Panc1 (cell line): Measurements from ENCODE around the gene SUCO. TPM values are rescaled to one million over a fixed set of nuclear protein-coding genes. Genes with fewer than 3 reads are reported as not detected.
"Not testable (repeated sequence)": the region's sequence is repeated elsewhere in the genome, so short reads cannot be mapped to it uniquely, and the experiment has no call there.

Source experiments
- ATAC-seq: fragments of 200-7000 bp; cut with Tn5 transposase; 2 replicates; pipeline ENCODE4 v1.9.1; 2020; ENCODE audit warnings: mild to moderate bottlenecking, moderate library complexity
- BruUV-seq: library from RNA; stranded (reverse); fragments of 400-500 nt; replicated peaks from 2 replicates; lab custom pipeline; 2021; lab: Mats Ljungman, UMichigan
- CTCF ChIA-PET: fragments of 300-600 bp; sonication (Branson Sonifier 250); formaldehyde crosslinking; loops from one replicate; lab custom pipeline; 2022; ENCODE audit warnings: antibody characterized with exemption; lab: Charles Lee
- POLR2A ChIA-PET: fragments of 300-600 bp; sonication (Branson Sonifier 250); formaldehyde crosslinking; loops from one replicate; lab custom pipeline; 2022; ENCODE audit warnings: antibody characterized with exemption; lab: Charles Lee
- DNase-seq: peaks from one replicate; pipeline ENCODE4 v3.0.0-alpha.2; 2010; ENCODE audit warnings: low read depth, low spot score
- H3K27ac ChIP-seq: 2 replicates; pipeline ENCODE4 v1.5.1; 2011; ENCODE audit warnings: mild to moderate bottlenecking, low read length, inconsistent platforms
- H3K27me3 ChIP-seq: fragments of 200-500 bp; sonication (Bioruptor generic); 2 replicates; pipeline ENCODE4 v1.6.0; 2014; ENCODE audit warnings: low read length, inconsistent platforms; ENCODE audit not compliant: control insufficient read depth, insufficient read depth
- H3K36me3 ChIP-seq: fragments of 200-500 bp; sonication (Bioruptor generic); 2 replicates; pipeline ENCODE4 v1.5.1; 2014; ENCODE audit warnings: inconsistent platforms, mild to moderate bottlenecking, low read length, moderate library complexity; ENCODE audit not compliant: control insufficient read depth, insufficient read depth
- H3K4me1 ChIP-seq: 2 replicates; pipeline ENCODE4 v1.5.1; 2011; ENCODE audit warnings: inconsistent platforms, mild to moderate bottlenecking, low read length, moderate library complexity; ENCODE audit not compliant: control insufficient read depth, insufficient read depth
- H3K4me3 ChIP-seq, 2 experiments: 2 replicates each; pipeline ENCODE4 v1.5.1; 2011 to 2012; ENCODE audit warnings: low read depth in 2 of 2, low read length in 2 of 2, mild to moderate bottlenecking in 2 of 2, inconsistent platforms in 1 of 2, moderate library complexity in 1 of 2
- H3K9me3 ChIP-seq: fragments of 200-500 bp; sonication (Bioruptor generic); 2 replicates; pipeline ENCODE4 v1.5.1; 2014; ENCODE audit warnings: low read depth, mild to moderate bottlenecking, inconsistent platforms, low read length, moderate library complexity; ENCODE audit not compliant: control insufficient read depth, insufficient read depth
- CTCF ChIP-seq: fragments of 450-650 bp; IDR thresholded peaks from 2 replicates; pipeline ENCODE4 v1.5.1; 2017; ENCODE audit warnings: mild to moderate bottlenecking
- POLR2AphosphoS5 ChIP-seq: IDR thresholded peaks from 2 replicates; pipeline ENCODE4 v1.6.1; 2012; ENCODE audit warnings: mild to moderate bottlenecking, low read depth, low read length, moderate library complexity
- SIN3A ChIP-seq: IDR thresholded peaks from 2 replicates; pipeline ENCODE4 v1.6.1; 2012; ENCODE audit warnings: low read depth, mild to moderate bottlenecking, low read length, moderate library complexity, borderline replicate concordance; ENCODE audit not compliant: insufficient read depth
- TCF7L2 ChIP-seq: IDR thresholded peaks from 2 replicates; pipeline ENCODE4 v1.6.1; 2011; ENCODE audit warnings: mild to moderate bottlenecking, low read depth, low read length, inconsistent platforms
- in situ Hi-C: cut with HindIII; loops from 2 replicates; pipeline ENCODE4 v1.10.0; 2016; ENCODE audit warnings: low sequenced_read_pairs, low pct_unique_long_range_greater_than_20kb
- intact Hi-C: fragments of 100-400 bp; cut with micrococcal nuclease; formaldehyde crosslinking; loops from one replicate; pipeline ENCODE4 v1.10.0; 2022; ENCODE audit not compliant: unreplicated experiment
- total RNA-seq: library from RNA; stranded (reverse); gene quantifications from one replicate; pipeline ENCODE4 v1.2.1, GENCODE V29; 2021; ENCODE audit not compliant: unreplicated experiment
- TF ChIP-seq, protein P1 (sequence below), 2 experiments: IDR thresholded peaks; 2 replicates each; pipeline ENCODE4 v1.6.1; 2011 to 2012; ENCODE audit warnings: low read depth in 2 of 2, control low read depth in 1 of 2, low read length in 1 of 2, mild to moderate bottlenecking in 1 of 2, moderate library complexity in 1 of 2; ENCODE audit not compliant: insufficient read depth in 1 of 2

SUCO gene
- total RNA-seq, 1 experiment from 2014 or later, result 31.3 TPM

DNA sequence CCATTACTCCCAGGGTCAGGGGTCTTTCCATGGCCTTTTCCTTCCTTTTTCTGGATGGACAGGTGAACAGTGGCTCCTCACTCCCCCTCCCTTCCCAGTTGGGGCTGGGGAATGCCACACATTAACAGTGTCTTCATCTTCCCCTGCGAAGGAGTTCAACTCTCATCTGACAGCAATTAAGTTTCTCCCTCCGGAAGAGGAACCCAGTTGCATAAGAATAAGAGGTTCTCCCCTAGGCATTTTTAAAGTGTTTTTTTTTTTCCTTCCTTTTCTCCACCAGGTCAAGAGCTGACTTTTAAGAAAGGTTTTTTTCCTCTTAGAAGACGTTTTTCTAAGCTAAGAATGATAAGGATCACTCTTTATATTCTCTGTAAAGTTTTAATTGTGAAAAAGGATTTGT lies 83.7 kb downstream of the SUCO start:
- ChIA-PET CTCF (no interaction called here), POLR2A (no interaction called here)
- TF ChIP-seq SIN3A (no peak), POLR2AphosphoS5 (no peak), TCF7L2 (no peak), CTCF (no peak)
- TF ChIP-seq, protein P1, sequence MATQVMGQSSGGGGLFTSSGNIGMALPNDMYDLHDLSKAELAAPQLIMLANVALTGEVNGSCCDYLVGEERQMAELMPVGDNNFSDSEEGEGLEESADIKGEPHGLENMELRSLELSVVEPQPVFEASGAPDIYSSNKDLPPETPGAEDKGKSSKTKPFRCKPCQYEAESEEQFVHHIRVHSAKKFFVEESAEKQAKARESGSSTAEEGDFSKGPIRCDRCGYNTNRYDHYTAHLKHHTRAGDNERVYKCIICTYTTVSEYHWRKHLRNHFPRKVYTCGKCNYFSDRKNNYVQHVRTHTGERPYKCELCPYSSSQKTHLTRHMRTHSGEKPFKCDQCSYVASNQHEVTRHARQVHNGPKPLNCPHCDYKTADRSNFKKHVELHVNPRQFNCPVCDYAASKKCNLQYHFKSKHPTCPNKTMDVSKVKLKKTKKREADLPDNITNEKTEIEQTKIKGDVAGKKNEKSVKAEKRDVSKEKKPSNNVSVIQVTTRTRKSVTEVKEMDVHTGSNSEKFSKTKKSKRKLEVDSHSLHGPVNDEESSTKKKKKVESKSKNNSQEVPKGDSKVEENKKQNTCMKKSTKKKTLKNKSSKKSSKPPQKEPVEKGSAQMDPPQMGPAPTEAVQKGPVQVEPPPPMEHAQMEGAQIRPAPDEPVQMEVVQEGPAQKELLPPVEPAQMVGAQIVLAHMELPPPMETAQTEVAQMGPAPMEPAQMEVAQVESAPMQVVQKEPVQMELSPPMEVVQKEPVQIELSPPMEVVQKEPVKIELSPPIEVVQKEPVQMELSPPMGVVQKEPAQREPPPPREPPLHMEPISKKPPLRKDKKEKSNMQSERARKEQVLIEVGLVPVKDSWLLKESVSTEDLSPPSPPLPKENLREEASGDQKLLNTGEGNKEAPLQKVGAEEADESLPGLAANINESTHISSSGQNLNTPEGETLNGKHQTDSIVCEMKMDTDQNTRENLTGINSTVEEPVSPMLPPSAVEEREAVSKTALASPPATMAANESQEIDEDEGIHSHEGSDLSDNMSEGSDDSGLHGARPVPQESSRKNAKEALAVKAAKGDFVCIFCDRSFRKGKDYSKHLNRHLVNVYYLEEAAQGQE (IDR thresholded peaks at IDR 0.05; ENCODE audit: insufficient read depth in 1 of 2, low read depth in 2 of 2, low read length in 1 of 2), result no peak
- no TSS peak for BruUV-seq
- no peak overlapping the region for H3K4me3 ChIP-seq
- H3K9me3 ChIP-seq, result peaks cover 14% of the 10 kb centered on the region; the same call in 1 of the 2 replicates
- no peaks in the 10 kb centered on the region for H3K4me1 ChIP-seq
- DNase-seq (no peak), ATAC-seq (no peak)
- H3K27me3 ChIP-seq, result no peaks in the 10 kb centered on the region
- H3K27ac ChIP-seq, result no peak overlapping the region
- intact Hi-C loops (no loop called here), in situ Hi-C loops (no loop called here)
- peaks cover under 1% of the 10 kb centered on the region; the same call in 1 of the 2 replicates for H3K36me3 ChIP-seq

DNA sequence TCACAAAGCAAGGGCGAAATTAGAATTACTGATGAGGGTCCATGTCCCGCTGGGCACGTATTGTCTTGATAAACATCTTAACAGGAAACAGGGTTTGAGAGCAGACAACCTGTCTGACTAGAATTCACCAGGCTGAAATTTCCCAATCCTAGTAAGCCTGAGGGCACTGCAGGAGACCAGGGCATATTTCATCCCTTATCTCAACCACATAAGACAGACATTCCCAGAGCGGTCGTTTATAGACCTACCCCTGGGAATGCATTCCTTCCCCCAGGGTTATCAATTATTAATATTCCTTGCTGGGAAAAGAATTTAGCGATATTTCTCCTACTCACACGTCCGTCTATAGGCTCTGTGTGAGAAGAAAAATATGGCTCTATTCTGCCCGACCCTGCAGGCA lies 87.7 kb downstream of the SUCO start:
- in situ Hi-C loops, BruUV-seq: not testable (repeated sequence)

DNA sequence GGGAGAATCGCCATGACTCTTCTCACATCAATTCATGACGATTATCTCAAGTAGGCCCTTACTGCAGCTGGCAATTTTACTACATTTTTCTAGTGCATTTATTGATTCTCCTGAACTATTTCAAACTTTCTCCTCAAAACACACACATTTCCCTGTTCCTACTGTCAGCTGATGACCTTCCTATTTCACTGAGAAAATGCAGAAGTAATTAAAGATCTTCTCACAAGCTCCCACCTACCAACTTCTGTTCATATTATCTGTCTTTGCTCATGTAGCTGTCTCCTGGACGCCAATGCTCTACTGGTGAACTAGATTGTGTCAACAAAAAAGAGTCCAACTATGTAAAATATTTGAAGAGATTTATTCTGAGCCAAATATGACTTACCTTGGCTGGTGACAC lies 89.6 kb downstream of the SUCO start:
- H3K36me3 ChIP-seq, result no peaks in the 10 kb centered on the region
- H3K27me3 ChIP-seq, result no peaks in the 10 kb centered on the region
- ATAC-seq (no peak), DNase-seq (no peak)
- 0 out of 2 replicates have a peak, but pooled peaks cover 8% of the 10 kb centered on the region for H3K9me3 ChIP-seq
- no peaks in the 10 kb centered on the region for H3K4me1 ChIP-seq
- no TSS peak for BruUV-seq
- TF ChIP-seq SIN3A (no peak), POLR2AphosphoS5 (no peak), TCF7L2 (no peak), CTCF (no peak)
- TF ChIP-seq, protein P1 (IDR thresholded peaks at IDR 0.05; ENCODE audit: insufficient read depth in 1 of 2, low read depth in 2 of 2, low read length in 1 of 2), result no peak
- ChIA-PET CTCF (no interaction called here), POLR2A (no interaction called here)
- H3K4me3 ChIP-seq, result no peak overlapping the region
- intact Hi-C loops, result no loop called here
- in situ Hi-C loops, result no loop called here
- no peak overlapping the region for H3K27ac ChIP-seq

More for the DNA sequence above, 87.7 kb downstream of the SUCO start:
- CTCF ChIA-PET, intact Hi-C loops, DNase-seq, ATAC-seq, POLR2A ChIA-PET, H3K36me3 ChIP-seq, H3K27me3 ChIP-seq, H3K4me3 ChIP-seq, H3K4me1 ChIP-seq, H3K27ac ChIP-seq: not testable (repeated sequence)
- H3K9me3 ChIP-seq, result peaks cover 14% of the 10 kb centered on the region; the same call in 1 of the 2 replicates
